Activated CD4-positive, alpha-beta T cell treated with anti-CD3 and anti-CD28 coated beads for 4 hours (primary cell): ENCODE data around the gene VPS45.
"Not testable (repeated sequence)": the region's sequence is repeated elsewhere in the genome, so short reads cannot be mapped to it uniquely, and the experiment has no call there.

Source experiments
- DNase-seq, 2 donors: peaks; one replicate each; pipeline ENCODE4 v3.0.0-alpha.2; 2020

VPS45 gene, protein sequence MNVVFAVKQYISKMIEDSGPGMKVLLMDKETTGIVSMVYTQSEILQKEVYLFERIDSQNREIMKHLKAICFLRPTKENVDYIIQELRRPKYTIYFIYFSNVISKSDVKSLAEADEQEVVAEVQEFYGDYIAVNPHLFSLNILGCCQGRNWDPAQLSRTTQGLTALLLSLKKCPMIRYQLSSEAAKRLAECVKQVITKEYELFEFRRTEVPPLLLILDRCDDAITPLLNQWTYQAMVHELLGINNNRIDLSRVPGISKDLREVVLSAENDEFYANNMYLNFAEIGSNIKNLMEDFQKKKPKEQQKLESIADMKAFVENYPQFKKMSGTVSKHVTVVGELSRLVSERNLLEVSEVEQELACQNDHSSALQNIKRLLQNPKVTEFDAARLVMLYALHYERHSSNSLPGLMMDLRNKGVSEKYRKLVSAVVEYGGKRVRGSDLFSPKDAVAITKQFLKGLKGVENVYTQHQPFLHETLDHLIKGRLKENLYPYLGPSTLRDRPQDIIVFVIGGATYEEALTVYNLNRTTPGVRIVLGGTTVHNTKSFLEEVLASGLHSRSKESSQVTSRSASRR

GRCh38 chr1:150067184-150068108 lies at the start of gene VPS45:
Gene VPS45 (plus strand): TSS chr1:150067776. CDS start chr1:150067858, 82 bp downstream.
- peak; percentile 79 to 80 for DNase-seq

DNA sequence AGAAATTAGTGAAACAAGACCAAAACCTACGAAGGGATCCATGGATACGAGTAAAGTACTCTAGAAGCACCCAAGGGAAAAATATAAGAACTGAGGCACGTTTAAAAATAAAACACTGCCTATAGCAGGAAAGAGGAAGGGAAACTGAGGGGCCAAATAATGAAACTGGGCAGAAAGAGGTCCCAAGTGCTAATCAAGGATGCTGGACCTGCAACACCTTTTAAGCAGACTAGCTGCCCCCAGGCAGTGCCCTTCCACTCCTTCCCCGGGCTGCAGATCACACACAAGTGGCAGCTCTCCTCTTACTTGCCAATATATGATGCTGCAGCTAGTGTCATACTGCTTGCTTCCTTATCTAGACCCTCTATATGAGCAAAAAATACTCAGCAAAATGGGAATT lies 49.4 kb upstream of the VPS45 start:
- DNase-seq: no peak

GRCh38 chr1:150020711-150021110 lies 46.9 kb upstream of the VPS45 start:
- no peak for DNase-seq

- DNase-seq: no peak
These were observed 46.3 kb upstream of the VPS45 start for GRCh38 chr1:150021191-150021694.

DNA sequence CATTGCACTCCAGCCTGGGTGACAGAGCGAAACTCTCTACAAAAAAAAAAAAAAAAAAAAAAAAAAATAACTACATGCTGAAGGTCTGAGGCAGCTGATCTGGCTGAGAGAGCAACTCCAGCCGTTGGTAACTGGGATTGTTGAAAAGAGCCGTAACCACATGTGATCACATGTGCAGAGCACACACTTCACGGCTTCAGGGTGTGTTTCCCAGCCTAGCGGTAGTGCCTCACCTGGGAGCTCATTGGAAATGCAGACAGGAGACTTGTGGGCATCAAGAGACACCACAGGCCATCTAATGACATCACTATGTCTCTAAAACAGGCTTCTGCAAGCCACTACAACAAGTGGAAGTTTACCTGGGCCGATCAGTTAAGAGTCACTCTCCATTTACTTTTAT lies 45.2 kb upstream of the VPS45 start:
- no peak for DNase-seq

GRCh38 chr1:150024156-150024555 lies 43.4 kb upstream of the VPS45 start:
- no peak for DNase-seq

- DNase-seq: no peak
These were observed 39.3 kb upstream of the VPS45 start for GRCh38 chr1:150028322-150028721.

GRCh38 chr1:150034336-150034735 lies 33.2 kb upstream of the VPS45 start:
- no peak for DNase-seq

GRCh38 chr1:150049926-150050325 lies 17.6 kb upstream of the VPS45 start:
- no peak for DNase-seq

- DNase-seq: no peak
These were observed 16.5 kb upstream of the VPS45 start for GRCh38 chr1:150051089-150051373.

- not testable (repeated sequence) for DNase-seq
These were observed 15.6 kb upstream of the VPS45 start for GRCh38 chr1:150051905-150052412.

GRCh38 chr1:150053926-150054325 lies 13.7 kb upstream of the VPS45 start:
- DNase-seq: no peak

DNA sequence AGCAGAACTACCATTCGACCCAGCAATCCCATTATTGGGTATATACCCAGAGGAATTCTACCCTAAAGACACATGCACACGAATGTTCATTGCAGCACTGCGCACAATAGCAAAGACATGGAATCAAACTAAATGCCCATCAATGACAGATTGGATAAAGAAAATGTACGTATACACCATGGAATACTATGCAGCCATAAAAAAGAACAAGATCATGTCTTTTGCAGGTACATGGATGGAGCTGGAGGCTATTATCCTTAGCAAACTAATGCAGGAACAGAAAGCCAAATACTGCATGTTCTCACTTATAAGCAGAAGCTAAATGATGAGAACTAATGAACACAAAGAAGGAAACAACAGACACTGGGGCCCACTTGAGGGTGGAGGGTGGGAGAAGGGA lies 12.1 kb upstream of the VPS45 start:
- not testable (repeated sequence) for DNase-seq

GRCh38 chr1:150056407-150056806 lies 11.2 kb upstream of the VPS45 start:
- no peak for DNase-seq

DNA sequence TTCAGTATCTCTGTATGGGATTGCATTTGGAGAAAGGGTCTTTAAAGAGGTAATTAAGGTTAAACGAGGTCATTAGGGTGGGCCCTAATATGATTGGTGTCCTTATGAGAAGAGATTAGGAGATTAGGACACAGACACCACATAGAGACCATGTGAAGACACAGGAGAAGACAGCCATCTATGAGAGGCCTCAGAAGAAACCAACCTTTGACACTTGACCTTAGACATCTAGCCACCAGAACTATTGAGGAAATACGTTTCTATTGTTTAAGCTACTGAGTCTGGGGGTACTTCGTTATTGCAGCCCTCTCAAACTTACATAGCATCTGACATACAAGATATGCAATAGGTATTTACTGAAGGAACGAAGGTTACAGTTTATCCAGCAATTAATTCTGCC lies 7.3 kb upstream of the VPS45 start:
- no peak for DNase-seq

DNA sequence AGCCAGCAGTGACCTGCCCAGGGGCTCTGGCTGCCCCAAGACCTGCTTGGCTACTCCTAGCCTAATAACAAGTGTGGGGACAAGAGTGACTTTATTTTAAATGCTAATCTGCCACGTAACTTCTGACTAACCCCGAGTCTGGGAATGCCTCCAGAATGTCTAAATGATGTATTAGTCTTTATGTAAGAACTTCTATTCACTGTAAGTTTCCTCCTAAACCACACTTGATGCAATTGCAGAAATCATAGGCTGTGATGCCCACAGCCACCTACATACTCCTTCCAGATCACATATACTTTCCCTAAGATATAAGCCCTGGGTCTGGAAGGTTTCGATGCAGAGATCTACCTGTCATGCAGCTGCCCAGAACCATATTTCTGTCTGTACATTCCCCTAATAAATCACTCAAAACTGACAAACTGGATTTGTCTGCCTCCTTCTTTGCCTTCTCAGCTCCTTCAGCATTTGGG lies 5.9 kb upstream of the VPS45 start:
- DNase-seq: no peak

DNA sequence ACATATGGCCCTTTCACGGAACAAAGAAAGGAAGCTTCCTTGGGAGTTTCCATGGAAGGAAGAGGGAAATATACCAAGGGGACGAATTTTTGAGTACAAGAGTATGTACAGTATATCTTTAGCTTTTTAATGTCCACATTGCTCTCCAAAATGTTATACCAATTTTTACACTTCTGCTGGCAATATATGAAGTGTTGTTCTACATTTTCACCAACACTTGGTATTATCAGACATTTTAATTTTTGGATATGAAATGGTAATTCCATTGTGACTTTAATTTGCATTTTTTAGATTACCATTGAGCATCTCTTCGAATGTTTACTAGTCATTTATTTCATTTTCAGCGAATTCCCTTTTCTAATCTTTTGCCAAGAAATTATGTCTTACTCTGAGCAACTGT lies 5.5 kb upstream of the VPS45 start:
- DNase-seq: no peak

GRCh38 chr1:150065184-150065871 lies 2.2 kb upstream of the VPS45 start:
- DNase-seq: no peak

DNA sequence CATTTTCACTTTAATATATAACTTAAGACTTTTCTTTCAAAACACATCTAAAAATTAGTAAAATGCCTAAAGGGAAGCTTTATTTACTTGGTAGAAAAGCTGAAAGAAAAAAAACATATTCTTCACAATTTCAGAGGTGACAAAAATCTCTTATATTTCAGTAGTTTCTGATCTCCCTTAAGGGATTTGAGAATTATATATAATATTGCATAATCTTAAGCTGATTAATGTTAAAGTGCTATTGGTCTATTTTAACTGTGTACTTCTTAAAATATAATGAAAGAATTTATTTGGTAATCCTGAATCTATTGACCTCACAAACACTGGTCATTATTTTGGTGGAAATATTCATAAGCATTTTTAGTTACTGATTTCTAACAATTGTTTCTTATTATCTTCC lies 1.2 kb upstream of the VPS45 start:
- DNase-seq: no peak

DNA sequence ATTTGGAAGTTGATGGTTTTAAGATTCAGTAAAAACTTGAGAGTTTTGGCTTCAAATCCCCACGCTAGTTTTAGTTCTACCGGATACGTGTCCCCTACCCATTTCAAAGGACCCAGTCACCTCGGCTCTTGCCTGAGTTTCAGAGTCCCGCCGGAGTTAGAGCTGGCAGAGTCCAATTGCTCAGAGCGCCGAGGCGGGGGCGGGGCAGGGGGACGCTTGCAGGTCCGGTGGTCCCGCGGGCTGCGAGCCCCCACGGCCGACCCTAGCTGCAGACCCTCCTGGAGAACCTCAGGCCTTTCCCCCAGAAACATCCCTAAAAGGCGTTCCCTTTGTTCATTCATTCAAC lies 765 bp upstream of the VPS45 start:
- peak in 1 of 2 donors; percentile 33 for DNase-seq

- DNase-seq: no peak
These were observed 496 bp downstream of the VPS45 start for GRCh38 chr1:150068109-150068435.

DNA sequence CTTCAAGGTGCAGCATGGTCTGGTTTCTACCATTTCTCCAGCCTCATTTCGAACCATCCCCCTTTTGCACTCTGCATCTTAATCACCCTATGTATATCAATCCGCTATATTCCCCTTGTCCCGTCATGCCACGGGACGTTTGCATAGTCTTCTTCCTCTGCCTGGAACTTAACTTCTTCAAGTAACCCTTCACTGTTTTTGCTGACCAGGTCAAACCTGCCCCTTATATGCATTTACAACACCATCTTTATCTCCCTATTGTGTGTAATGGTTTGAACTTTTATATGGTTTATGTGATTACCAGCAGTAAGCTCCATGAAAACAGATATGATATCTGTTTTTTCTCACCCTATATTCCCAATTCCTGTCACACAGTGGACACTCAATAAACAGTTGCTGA lies 2.3 kb downstream of the VPS45 start:
- no peak for DNase-seq

GRCh38 chr1:150072959-150073358 lies 5.4 kb downstream of the VPS45 start:
- no peak for DNase-seq
